ENCODE measurements around the gene TCTN3. TPM values are rescaled to one million over a fixed set of nuclear protein-coding genes. Genes with fewer than 3 reads are reported as not detected.

TCTN3 gene
- total and polyA plus RNA-seq, 2 of the 13 experiments (the other 11 are each of a cell fraction or from before 2014, with no cell fraction given): 53.3 to 60.0 TPM

DNA sequence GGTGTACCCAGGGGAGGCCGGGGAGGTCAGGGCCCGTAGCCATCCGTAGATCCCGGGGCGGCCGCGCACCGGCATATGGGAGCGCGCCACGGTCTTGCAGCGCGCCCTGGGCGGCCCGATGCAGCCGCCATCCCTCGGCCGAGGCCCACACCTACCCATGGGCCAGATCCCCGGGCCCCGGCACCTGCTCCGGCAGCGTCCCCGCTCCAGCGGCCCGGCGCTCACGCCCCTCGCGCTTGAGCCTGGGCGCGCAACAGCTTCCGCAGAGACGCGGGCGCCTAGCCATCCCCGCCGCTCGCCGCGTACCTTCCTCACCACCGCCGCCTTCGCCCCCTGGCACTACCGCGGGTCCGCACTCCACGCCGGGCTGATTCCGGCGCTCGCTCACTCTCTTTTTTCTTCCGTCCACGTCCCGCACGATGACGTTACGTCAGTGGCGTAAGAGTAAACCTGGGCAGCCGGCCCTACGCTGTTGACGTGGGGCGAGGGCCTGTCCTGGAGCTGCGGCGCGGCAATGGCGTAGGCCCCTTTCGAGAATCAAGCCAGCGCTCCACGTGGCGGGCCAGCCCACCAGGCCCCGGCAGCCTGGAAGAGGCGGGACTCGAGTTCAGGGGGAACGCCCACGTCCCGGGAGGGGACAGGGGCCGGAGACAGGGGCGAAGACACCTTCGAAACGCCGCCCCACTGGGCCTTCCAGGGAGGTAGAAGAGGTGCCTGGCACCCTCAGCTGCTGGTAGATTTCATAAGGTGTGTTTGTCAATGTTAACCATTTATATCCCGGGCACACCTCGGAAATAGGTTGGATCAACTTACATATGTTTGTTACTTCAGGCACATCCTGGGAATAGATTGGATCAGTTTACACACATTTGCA, 37.2 kb downstream of the TCTN3 start, which contains the start of gene ALDH18A1 (continued):
- TF ChIP-seq CREB1 (IDR thresholded peaks at IDR 0.05): peak; percentile 87
- TF ChIP-seq CREB1 (CRISPR knock-in tag; IDR thresholded peaks at IDR 0.05): peak; percentile 56; the same call in 1 of the 2 replicates
- no peak for TF ChIP-seq TBL1XR1 (IDR thresholded peaks at IDR 0.05; ENCODE audit: borderline replicate concordance, low read length, partially characterized antibody)
- no peak for TF ChIP-seq ZNF292 (CRISPR knock-in tag; IDR thresholded peaks at IDR 0.05; ENCODE audit: borderline replicate concordance, low read depth)
- no peak; the same call in 1 of the 2 replicates for TF ChIP-seq MAZ (IDR thresholded peaks at IDR 0.05; ENCODE audit: borderline replicate concordance, low read depth, low read length)
- TF ChIP-seq MAZ (CRISPR knock-in tag; IDR thresholded peaks at IDR 0.05; ENCODE audit: low read depth): peak; percentile 85
- TF ChIP-seq ZNF577 (CRISPR knock-in tag; IDR thresholded peaks at IDR 0.05; ENCODE audit: borderline replicate concordance, low read depth): no peak
- TF ChIP-seq MEIS1 (CRISPR knock-in tag; IDR thresholded peaks at IDR 0.05; ENCODE audit: borderline replicate concordance): peak; percentile 46; the same call in 1 of the 2 replicates
- TF ChIP-seq ZFP36L2 (CRISPR knock-in tag; IDR thresholded peaks at IDR 0.05): peak; percentile 61; the same call in 1 of the 2 replicates
- TF ChIP-seq GLMP (CRISPR knock-in tag; IDR thresholded peaks at IDR 0.05; ENCODE audit: borderline replicate concordance): no peak
- 0 out of 2 replicates have a peak, but pooled peaks have one; percentile 29 for TF ChIP-seq MEIS2 (CRISPR knock-in tag; IDR thresholded peaks at IDR 0.05)
- TF ChIP-seq NRL (CRISPR knock-in tag; IDR thresholded peaks at IDR 0.05; ENCODE audit: borderline replicate concordance): peak; percentile 88
- no peak for TF ChIP-seq SRSF9 (IDR thresholded peaks at IDR 0.05; ENCODE audit: borderline replicate concordance, insufficient read depth, low read depth, low read length, poor library complexity, severe bottlenecking)
- peak in 1 of 2 experiments; percentile 70; a peak in 2 of 4 replicates for TF ChIP-seq ATF4 (CRISPR knock-in tag; IDR thresholded peaks at IDR 0.05)
- peak; percentile 30; the same call in 1 of the 2 replicates for TF ChIP-seq CHCHD3 (CRISPR knock-in tag; IDR thresholded peaks at IDR 0.05)
- no peak for TF ChIP-seq SNAPC4 (CRISPR knock-in tag; IDR thresholded peaks at IDR 0.05)
- TF ChIP-seq ZFY (CRISPR knock-in tag; IDR thresholded peaks at IDR 0.05): peak; percentile 91
- TF ChIP-seq PHF20 (CRISPR knock-in tag; IDR thresholded peaks at IDR 0.05): no peak
- TF ChIP-seq ZBTB7A (CRISPR knock-in tag; IDR thresholded peaks at IDR 0.05): no peak
- TF ChIP-seq ZNF720 (CRISPR knock-in tag; IDR thresholded peaks at IDR 0.05): no peak

Measured in HepG2 (cell line).